Measurements from ENCODE around the gene TRIM62. TPM values are rescaled to one million over a fixed set of nuclear protein-coding genes. Genes with fewer than 3 reads are reported as not detected.

TRIM62 gene
- total RNA-seq, 1 experiment from 2014 or later = 6.9 TPM

GRCh38 chr1:33224166-33224707 is 42.4 kb upstream of the TRIM62 start:
- Mint-ChIP-seq H3K27me3 (ENCODE audit: low read depth) (peaks cover 16% of the 10 kb centered on the region), H3K27ac (no peak overlapping the region), H3K36me3 (ENCODE audit: insufficient read depth in 1 of 3, low read depth in 3 of 3) (peaks cover 0 to 1% (median 1%) of the 10 kb centered on the region in 3 experiments; a peak in 1 of 7 replicates), H3K4me1 (peaks cover 7 to 23% of the 10 kb centered on the region in 2 experiments), H3K9me3 (peaks cover 10 to 13% of the 10 kb centered on the region in 2 experiments; a peak in 4 of 5 replicates), H3K4me3 (no peak overlapping the region)
- H4K8ac ChIP-seq (replicated peaks; ENCODE audit: insufficient read length, low read depth, low read length) = no peak overlapping the region
- H3K9me3 ChIP-seq (ENCODE audit: control insufficient read depth, low read depth, low read length) = no peaks in the 10 kb centered on the region
- H2BK5ac ChIP-seq (ENCODE audit: insufficient read length, low read length) = no peak overlapping the region
- no CpG with 5 or more reads among the region's 2 CpGs for WGBS (ENCODE audit: extremely low coverage, insufficient read length, low lambda C conversion rate)
- no peak for DNase-seq
- H4K91ac ChIP-seq (ENCODE audit: insufficient read length, low read depth, low read length) = no peak overlapping the region
- H4K5ac ChIP-seq (ENCODE audit: insufficient read length, low read depth, low read length) = no peak overlapping the region
- no peak overlapping the region for H3K23ac ChIP-seq (ENCODE audit: insufficient read length, low read depth, low read length)
- H2BK12ac ChIP-seq (ENCODE audit: insufficient read length, low read depth, low read length) = no peak overlapping the region
- no peaks in the 10 kb centered on the region for H3K79me1 ChIP-seq (ENCODE audit: insufficient read depth, low read depth, low read length, poor library complexity, severe bottlenecking)
- no peak overlapping the region for H2BK20ac ChIP-seq (ENCODE audit: low read depth, low read length, poor library complexity, severe bottlenecking)
- H2AFZ ChIP-seq (ENCODE audit: low read length) = no peak overlapping the region
- H3K27ac ChIP-seq (ENCODE audit: insufficient read length, low read depth, low read length) = no peak overlapping the region
- no peak overlapping the region for H2AK5ac ChIP-seq (ENCODE audit: insufficient read length, low read length)
- H3K4ac ChIP-seq (ENCODE audit: low read depth, low read length) = no peak overlapping the region
- H2BK15ac ChIP-seq (ENCODE audit: low read depth, low read length) = no peak overlapping the region
- H2BK120ac ChIP-seq (ENCODE audit: low read depth, low read length, poor library complexity, severe bottlenecking) = no peak overlapping the region
- H3T11ph ChIP-seq (ENCODE audit: low read length) = no peak overlapping the region
- no peaks in the 10 kb centered on the region for H3K79me2 ChIP-seq (ENCODE audit: insufficient read depth, low read length)
- H3K56ac ChIP-seq (ENCODE audit: insufficient read length, low read depth, low read length) = no peak overlapping the region
- H3K18ac ChIP-seq (ENCODE audit: insufficient read length, low read depth, low read length) = no peak overlapping the region
- no peak for TF ChIP-seq CTCF (conservative IDR thresholded peaks at IDR 0.05)
- H3K14ac ChIP-seq (ENCODE audit: insufficient read depth, low read length) = no peak overlapping the region
- no peaks in the 10 kb centered on the region for H3K23me2 ChIP-seq (ENCODE audit: insufficient read length, low read depth, low read length, poor library complexity, severe bottlenecking)
- H4K20me1 ChIP-seq (ENCODE audit: control insufficient read depth, insufficient read depth, insufficient read length) = no peaks in the 10 kb centered on the region
- H3K27me3 ChIP-seq (ENCODE audit: insufficient read depth, low read length) = no peaks in the 10 kb centered on the region
- H3K4me1 ChIP-seq (ENCODE audit: insufficient read depth, low read length) = no peaks in the 10 kb centered on the region
- no peak overlapping the region for H3K9ac ChIP-seq (ENCODE audit: extremely low read depth, insufficient read length, low read length)
- H3K4me2 ChIP-seq (ENCODE audit: insufficient read depth, insufficient read length, low read length) = no peak overlapping the region

Measured in H9 (cell line).